ENCODE results near the gene MACO1.

The MACO1 gene

GRCh38 chr1:25516686-25517085 lies 86.0 kb downstream of the MACO1 start:
- CTCF ChIA-PET, result no interaction called here
- DNase-seq (ENCODE audit: extremely low spot score), result no peak
- no peak for TF ChIP-seq CTCF (IDR thresholded peaks at IDR 0.05; ENCODE audit: control extremely low read depth, extremely low read depth, low read depth, missing control alignments)
- POLR2A ChIA-PET, result no interaction called here

GRCh38 chr1:25517476-25518394 lies 87.0 kb downstream of the MACO1 start:
- POLR2A ChIA-PET, result no interaction called here
- CTCF ChIA-PET, result interaction anchor here (1.8 kb wide), 1 partner anchor 76 kb away, joined by 6 read pairs; no protein-coding TSS in a partner anchor
- no peak for TF ChIP-seq CTCF (IDR thresholded peaks at IDR 0.05; ENCODE audit: control extremely low read depth, extremely low read depth, low read depth, missing control alignments)
- no peak for DNase-seq (ENCODE audit: extremely low spot score)

DNA sequence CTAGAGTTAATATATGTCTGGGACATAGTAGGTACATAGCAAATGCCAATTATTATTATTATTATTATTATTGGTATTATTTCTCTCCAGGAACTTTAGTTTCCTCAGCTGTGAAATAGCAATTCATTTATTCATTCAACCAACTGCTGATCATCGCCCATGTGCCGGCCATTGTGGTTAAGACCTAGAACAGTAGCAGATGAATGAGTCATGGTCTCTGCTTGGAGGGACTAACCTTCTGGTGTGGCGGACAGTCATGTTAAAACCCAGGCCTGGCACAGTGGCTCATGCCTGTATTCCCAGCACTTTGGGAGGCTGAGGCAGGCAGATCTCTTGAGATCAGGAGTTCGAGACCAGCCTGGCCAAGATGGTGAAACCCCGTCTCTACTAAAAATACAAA lies 88.9 kb downstream of the MACO1 start:
- TF ChIP-seq CTCF (IDR thresholded peaks at IDR 0.05; ENCODE audit: control extremely low read depth, extremely low read depth, low read depth, missing control alignments), result no peak
- CTCF ChIA-PET, result interaction anchor here (0.6 to 3.5 kb wide), 18 partner anchors 9 to 278 kb away, joined by 3 to 32 read pairs (median 4); no protein-coding TSS in a partner anchor
- POLR2A ChIA-PET, result interaction anchor here (0.7 kb wide), 1 partner anchor 21 kb away, joined by 7 read pairs; no protein-coding TSS in a partner anchor
- DNase-seq (ENCODE audit: extremely low spot score), result no peak

GRCh38 chr1:25520446-25521061 lies 89.9 kb downstream of the MACO1 start:
- ChIA-PET CTCF (interaction anchor here (0.8 to 3.5 kb wide), 33 partner anchors 8 to 295 kb away, joined by 3 to 32 read pairs (median 4); no protein-coding TSS in a partner anchor), POLR2A (no interaction called here)
- TF ChIP-seq CTCF (IDR thresholded peaks at IDR 0.05; ENCODE audit: control extremely low read depth, extremely low read depth, low read depth, missing control alignments), result peak; percentile 75
- peak; percentile 72 for DNase-seq (ENCODE audit: extremely low spot score)

DNA sequence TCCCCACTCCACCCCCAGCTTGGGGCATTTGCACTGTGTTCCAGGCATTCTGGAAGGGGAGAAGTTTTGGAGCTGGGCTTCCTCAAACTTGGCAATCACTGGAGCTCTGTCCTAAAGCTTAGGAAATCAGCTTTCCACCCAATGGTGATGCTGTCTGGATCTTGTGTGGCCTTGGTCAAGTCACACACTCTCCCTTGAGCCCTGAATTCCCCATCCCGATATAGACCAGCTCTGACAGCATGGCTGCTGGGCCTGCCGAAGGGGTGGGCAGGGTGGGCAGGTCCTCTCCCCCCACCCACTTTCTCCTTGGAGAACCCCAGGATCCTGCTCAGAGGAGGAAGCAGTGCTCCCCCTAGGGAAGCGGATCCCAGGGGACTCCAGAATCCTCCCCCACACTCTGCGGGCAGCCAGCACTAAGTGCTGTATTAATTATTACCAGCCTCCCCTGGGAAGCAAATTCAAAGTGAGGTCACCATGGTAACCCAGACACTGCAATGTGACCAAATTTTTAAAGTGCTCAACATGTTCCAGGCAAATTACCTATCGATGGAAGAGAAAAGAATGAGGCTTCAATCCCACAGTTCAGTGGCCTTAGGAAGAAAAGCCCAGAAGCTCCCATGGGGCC lies 91.4 kb downstream of the MACO1 start:
- TF ChIP-seq CTCF (IDR thresholded peaks at IDR 0.05; ENCODE audit: control extremely low read depth, extremely low read depth, low read depth, missing control alignments), result no peak
- no peak for DNase-seq (ENCODE audit: extremely low spot score)
- POLR2A ChIA-PET, result no interaction called here
- CTCF ChIA-PET, result interaction anchor here (1.1 to 3.5 kb wide), 8 partner anchors 9 to 149 kb away, joined by 3 to 15 read pairs (median 4); no protein-coding TSS in a partner anchor

GRCh38 chr1:25523542-25523941 lies 92.8 kb downstream of the MACO1 start:
- CTCF ChIA-PET, result no interaction called here
- no peak for DNase-seq (ENCODE audit: extremely low spot score)
- POLR2A ChIA-PET, result no interaction called here
- no peak for TF ChIP-seq CTCF (IDR thresholded peaks at IDR 0.05; ENCODE audit: control extremely low read depth, extremely low read depth, low read depth, missing control alignments)
